Activated naive CD4-positive, alpha-beta T cell treated with Interleukin-2 at 50 U/mL for 16 hours (primary cell): ENCODE results near the gene TLX2.
"Not testable (repeated sequence)": the region's sequence is repeated elsewhere in the genome, so short reads cannot be mapped to it uniquely, and the experiment has no call there.

Experiments used
- DNase-seq: peaks from one replicate; pipeline ENCODE4 v3.0.0-alpha.2; 2020

The TLX2 gene

DNA sequence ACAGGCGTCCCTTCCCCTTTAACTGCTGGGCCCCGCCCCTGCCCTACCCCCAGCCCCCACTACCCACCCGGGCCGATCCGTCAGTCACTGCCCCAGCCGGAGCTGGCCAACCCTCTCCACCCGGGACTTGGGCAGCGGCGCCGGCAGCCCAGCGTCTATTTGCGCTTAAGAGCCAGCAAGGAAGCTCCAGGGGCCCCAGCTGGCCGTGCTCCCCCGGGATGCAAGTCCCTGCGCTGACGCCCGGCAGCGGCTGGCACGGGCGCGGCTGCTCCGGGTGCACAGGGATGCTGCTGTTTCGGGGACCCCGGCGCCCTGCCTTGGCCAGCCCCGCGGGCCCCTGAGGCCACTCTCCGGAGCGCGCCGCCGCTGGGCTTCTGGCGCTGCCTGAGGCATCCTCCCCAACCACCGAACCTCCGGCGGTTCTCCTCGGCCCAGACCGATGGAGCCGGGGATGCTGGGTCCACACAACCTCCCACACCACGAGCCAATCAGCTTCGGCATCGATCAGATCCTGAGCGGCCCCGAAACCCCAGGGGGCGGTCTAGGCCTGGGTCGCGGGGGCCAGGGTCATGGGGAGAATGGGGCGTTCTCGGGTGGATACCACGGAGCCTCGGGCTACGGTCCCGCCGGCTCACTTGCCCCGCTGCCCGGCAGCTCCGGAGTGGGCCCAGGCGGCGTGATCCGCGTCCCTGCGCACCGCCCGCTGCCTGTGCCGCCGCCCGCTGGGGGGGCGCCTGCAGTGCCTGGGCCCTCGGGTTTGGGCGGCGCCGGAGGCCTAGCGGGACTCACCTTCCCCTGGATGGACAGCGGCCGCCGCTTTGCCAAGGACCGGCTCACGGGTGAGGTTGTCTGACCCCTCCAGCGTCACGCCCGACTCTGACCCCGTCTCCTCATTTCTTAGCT is at the start of gene TLX2:
TLX2 (plus strand) TSS at position 83 of the 903 bp plus-strand sequence; CDS start at position 440, 357 bp downstream.
- DNase-seq = no peak

DNA sequence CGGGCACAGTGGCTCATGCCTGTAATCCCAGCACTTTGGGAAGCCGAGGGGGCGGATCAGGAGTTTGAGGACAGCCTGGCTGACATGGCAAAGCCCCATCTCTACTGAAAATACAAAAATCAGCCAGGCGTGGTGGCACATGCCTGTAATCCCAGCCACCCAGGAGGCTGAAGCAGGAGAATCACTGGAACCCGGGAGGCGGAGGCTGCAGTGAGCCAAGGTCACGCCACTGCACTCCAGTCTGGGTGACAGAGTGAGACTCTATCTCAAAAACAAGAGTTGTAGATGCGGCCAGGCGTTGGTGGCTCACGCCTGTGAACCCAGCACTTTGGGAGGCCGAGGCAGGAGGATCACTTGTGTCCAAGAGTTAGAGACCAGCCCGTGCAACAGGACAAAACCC is 43.5 kb upstream of the TLX2 start:
- DNase-seq = not testable (repeated sequence)

DNA sequence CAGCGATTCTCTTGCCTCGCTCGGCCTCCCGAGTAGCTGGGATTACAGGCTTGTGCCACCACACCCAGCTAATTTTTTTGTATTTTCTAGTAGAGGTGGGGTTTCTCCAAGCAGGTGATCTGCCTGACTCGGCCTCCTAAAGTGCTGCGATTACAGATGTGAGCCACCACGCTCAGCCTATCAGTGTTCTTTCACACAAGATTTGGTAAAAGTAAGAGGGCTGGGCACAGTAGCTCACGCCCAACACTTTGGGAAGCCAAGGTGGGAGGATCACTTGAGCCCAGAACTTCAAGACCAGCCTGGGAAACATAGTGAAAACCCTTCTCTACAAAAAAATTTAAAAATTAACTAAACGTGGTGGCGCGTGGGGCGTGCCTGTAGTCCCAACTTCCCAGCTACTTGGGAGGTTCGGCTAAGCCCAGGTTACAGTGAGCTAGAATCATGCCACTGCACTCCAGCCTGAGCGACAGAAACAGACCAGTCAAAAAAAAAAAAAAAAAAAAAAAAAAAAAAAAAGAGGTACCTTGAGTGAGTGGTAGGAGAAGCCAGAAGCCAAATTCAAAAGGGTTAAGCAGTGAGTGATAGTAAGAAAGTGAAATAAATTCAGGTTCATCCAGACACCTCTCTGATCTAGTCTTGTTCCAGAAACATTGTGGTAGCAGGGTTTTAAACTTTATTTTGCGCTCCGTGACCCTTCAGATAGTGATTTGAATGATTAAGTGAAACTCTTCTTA is 42.8 kb upstream of the TLX2 start:
- DNase-seq = no peak

DNA sequence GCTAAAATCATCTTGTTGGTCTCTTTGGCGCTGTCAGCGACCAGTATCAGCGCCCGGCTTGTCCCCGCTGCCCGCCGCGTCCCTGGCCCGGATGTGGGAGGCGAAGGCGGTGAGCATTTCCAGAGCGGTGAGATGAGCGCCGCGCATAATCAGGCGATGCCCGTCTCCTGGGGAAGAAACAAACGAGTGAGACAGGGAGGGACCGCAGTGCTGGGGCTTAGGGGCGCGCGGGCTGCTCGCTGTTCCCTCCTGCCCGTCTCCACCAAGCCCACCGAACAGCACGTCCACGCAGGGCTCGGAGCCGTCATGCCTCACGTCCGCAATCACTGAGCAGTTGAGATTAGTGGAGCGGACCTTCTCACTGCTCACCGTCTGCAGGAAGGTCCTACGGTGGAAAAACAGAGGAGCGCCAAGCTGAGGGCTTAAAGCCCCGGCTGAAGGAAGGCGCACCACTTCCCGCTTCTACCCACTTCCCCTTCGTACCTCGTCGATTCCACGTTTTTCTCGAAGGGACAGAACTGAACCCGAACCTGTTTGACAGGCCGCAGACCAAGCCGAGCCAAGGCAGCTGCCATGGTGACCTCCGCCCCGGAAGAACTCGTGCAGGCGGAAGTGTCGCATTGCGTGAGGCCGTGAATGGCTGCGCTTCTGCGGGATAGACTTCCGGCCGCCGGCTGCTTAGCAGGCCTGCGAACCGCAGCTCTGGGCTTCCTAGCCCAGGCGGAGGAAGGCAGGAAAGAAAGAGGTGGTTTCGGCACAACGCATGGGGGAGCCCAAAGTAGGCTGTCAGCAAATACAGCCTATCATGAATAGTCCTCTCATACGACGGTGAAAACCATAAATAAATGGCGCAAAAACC is 41.9 kb upstream of the TLX2 start, which contains the start of gene MRPL53:
MRPL53 (minus strand) TSS at position 595 of the 859 bp plus-strand sequence; CDS start at position 575, 20 bp downstream.
- peak; percentile 96 for DNase-seq

DNA sequence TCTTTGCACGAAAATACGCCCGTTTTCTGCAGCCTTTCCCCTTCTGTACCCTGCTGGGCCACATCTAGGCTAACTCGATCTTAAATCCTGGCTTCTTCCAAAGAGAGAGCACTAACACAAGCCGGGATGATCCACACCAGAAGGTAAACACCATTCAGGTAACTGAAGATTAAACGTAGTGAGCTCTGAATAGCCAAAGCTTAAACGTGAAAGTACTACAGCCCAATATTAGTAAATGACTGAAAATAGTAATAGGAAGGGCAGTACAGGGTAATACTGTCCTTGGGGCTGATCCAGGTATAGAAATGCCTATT is 41.3 kb upstream of the TLX2 start:
- DNase-seq = no peak

DNA sequence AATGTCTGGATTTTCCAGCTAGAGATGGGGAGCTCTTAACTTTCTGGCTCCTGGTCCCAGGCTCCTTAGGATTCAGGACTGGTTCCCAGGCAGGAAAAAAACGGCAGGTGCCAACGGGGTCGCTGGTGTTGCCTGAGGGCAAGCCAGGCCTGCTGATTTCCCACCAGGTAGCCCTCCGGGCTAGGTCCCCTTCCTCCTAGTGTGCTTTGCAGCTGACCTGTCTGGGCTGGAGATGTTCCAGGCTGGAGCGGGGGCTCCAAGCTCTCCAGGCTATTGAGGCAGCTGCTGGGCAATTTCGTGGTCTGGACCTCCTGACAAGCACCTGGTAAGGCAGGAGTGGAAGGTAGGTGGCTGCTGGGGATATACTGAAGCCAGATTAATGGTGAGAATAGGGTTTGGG is 39.8 kb upstream of the TLX2 start:
- no peak for DNase-seq

DNA sequence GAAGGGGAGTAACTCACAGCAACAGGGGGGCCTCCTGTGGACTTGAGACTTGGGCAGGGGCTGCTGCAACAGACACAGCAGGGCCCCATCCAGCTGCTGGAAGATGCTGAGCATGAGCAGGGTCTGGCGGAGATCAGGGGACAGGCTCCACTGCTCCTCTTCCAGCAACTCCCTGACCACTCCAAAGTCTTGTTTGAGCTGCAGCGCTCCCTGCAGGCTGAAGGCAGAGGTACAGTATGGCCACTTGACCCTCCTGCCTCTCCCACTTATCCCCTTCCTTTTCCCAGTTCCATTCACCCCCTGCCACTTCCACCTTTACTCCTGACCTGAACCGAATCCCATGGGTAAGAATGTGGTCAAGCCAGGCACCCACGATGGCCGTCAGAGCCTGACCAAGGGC is 39.4 kb upstream of the TLX2 start:
- no peak for DNase-seq

DNA sequence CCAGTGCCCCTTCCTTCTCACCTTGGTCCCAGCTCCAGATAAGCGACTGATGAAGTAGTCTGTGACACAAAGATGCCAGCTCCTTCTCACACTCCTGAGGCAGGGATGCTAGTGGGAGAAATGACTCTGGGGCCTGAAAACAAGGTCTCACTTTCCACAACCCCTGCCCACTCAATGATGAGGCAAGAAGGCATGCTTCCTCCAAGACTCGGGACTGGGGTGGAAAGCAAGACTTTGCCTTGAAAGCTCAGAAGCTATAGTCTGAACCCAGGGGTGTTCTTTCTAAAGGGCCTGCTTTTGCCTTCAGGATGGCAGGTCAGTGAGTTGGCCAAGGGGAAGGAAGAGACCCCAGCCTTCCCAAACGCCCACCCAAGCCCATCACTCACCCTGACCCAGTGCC is 32.8 kb upstream of the TLX2 start:
- DNase-seq = no peak

DNA sequence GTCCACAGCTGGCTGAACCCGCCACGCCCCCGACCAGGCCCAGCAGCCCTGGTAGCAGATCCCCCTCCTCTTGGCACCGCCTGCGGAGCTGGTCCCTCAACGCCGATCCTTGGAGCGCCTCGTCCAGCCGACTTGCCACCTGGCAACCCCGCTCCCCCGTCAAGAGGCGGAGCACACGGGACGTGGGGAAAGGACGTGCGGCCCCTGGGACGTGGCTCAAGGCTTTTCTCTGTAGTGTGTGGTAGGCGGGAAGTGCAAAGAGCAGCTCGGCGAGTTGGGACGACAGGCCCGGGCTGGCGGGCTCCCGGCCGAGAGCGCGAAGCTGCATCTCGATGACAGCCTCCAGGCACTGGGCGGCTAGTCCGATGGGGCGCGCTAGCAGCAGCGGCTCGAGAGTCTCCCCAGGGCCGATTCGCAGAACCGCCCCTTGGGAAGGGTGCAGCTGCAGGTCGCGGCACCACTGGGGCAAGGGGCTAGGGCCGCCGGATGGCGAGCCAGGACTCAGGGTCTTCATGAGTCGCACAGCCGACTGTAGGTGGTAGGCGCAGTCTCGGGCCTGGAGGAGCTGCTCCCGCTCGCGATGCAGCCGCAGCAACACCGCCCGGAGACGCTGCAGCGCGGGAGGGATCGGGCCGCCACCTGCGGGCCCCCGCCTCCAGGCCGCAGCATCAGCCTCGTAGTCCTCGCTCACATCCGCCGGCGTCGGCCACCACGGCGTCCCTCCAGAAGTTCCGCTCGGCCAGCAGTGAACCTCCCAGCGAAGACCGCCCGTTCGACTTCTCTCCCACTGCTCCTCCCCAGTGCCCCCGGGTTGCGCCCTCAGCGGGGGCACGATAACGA is 32.1 kb upstream of the TLX2 start:
- peak; percentile 64 for DNase-seq

DNA sequence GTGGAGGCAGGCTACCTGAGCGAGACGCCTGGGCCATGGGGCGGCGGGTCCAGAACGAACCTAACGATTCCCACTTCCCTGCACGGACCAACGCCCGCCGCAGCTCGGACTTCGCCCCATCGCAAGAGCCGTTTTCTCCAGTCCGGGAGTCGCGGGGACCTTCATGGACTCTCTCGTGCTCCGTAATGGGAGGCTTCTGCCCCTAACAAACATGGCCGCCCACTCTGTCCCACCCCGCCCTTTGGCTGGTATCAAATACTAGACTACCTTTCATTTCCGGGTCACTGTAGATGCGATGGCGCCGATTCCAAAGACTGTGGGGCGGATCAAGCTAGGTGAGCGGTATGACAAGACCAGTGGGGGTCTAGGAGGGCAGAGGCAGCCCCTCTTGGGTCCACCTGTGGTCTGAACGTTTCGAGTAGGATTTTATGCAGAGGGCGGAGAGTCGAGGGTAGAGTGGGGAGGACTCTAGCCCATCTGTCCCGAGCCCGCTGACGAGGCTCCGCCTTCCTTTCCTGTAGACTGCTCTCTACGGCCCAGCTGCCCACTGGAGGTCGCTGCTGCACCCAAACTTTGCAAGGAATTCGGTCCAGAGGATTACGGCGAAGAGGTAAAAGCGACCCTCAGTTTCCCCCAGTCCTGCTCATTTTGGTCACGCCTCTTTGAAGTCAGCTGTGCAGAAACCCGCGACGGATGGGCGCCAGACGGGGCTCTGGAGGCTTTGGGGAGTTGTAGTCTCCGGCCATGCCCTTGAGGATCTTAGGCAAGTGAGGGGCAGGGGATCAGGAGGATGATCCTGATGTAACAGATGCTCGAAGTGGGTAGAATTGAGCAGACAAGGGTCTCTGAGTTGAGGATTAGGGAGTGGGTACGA is 31.2 kb upstream of the TLX2 start, which contains the start of the genes CCDC142 and TTC31:
CCDC142 (minus strand) TSS at position 198 of the 874 bp plus-strand sequence; CDS start at position 37, 161 bp downstream.
TTC31 (plus strand) TSS at position 281 of the 874 bp plus-strand sequence; CDS start at position 296, 15 bp downstream.
- DNase-seq = peak; percentile 94

DNA sequence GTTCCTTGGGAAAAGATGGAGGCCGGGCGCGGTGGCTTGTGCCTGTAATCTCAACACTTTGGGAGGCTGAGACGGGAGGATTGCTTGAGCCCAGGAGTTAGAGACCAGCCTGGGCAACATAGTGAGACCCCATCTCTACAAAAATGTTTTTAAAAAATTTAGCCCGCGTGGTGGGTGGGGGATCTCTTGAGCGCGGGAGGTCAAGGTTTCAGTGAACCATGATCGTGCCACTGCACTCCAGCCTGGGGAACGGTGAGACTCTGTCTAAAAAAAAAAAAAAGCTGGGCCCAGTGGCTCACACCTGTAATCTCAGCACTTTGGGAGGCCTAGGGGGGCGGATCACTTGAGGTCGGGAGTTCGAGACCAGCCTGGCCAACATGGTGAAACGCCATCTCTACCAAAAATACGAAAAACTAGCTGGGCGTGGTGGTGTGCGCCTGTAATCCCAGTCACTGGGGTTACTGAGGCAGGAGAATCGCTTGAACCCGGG is 30.5 kb upstream of the TLX2 start:
- DNase-seq = not testable (repeated sequence)

DNA sequence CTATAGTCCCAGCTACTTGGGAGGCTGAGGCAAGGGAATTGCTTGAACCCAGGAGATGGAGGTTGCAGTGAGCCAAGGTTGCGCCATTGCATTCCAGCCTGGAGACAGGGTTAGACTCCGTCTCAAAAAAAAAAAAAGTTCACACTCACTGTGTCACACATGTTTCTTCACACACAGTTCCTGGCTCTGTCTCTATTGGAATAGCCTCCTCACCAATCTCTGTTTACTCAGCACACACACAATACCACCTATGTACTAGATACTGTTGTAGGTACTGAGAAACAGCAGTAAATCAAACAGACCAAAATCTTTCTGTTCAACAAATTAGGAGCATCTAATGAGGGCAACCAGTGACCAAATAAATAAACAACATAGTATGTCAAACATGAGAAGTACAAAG is 28.1 kb upstream of the TLX2 start:
- no peak for DNase-seq

DNA sequence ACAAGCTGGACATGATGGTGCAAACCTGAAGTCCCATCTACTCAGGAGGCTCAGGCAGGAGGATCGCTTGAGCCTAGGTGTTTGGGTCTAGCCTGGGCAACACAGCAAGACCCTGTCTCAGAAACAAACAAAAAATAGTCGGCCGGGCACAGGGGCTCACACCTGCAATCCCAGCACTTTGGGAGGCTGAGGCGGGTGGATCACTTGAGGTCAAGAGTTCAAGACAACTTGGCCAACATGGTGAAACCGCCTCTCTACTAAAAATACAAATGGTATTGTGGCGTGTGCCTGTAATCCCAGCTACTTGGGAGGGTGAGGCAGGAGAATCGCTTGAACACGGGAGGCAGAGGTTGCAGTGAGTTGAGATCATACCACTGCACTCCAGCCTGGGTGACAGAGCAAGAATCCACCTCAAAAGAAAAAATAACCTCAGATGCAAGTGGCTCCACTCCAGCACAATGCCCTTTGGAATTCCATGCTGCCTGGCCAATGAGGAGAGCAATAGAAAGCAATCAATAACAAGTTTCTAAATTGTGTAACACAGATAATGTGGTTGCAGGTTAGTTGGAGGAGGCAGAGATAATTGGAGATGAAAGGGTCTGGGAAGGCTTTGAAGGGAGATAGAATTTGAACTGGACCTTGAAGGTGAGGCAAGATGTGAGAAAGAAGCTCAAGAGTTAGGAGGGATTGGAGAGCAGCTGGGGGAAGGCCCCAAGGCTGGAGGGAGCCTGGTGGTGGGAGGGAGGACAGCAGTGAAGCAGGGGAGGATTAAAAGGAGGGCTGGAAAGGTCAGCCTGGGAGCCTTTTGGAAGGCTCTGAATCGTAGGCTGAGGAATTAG is 25.4 kb upstream of the TLX2 start:
- DNase-seq = no peak

DNA sequence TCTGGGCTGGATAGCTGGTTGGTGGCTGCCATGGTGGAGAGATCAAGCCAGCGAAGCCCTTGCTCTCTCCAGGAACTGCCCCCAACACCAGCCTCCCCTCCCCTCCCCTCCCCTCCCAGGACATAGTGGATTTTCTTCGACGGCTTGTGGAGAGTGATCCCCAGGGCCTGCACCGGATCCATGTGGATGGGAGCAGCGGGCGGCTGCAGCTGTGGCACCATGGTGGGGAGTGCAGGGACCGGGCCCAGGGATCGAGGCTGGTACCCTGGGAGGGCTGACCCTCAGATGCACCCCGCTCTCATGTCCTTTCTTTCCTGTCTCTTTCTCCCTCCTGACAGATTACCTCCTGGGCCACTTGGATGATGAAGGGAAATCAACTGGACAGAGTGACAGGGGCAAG is 24.3 kb upstream of the TLX2 start:
- DNase-seq = no peak

DNA sequence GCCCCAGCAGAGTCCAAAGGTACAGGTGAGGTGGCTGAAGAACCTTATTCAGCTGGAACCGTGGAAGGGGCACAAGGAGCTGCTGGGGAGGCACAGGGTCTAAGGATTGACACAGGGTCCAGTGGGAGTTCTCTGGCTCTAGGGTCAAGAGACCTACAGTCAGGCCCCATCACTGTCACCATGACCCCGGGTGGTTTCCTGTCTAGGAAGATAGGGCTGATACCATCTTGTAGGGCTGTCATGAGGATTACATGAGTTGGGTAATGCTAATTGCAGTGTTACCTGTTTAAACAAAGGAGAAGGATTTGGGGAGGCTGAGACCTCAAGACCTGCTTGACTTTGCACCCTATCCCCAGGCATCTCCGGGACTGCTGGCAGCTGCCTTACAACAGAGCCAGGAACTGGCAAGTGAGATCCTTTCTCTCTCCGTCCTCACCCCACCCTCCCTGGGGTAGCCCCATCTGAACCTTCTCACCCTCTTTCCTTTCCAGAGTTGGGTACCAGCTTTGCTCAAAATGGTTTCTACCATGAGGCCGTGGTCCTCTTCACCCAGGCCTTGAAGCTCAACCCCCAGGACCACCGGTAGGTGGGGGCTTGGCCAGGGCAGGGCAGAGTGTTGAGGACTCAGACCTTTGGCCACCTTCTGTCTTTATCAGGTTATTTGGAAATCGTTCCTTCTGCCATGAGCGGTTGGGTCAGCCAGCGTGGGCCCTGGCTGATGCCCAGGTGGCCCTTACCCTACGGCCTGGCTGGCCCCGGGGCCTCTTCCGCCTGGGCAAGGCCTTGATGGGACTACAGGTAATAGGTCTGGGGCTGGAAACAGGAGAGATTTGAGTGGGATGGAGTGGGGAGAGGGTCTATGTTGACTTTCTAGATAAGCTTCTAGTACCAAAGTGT is 22.4 kb upstream of the TLX2 start:
- DNase-seq = no peak

DNA sequence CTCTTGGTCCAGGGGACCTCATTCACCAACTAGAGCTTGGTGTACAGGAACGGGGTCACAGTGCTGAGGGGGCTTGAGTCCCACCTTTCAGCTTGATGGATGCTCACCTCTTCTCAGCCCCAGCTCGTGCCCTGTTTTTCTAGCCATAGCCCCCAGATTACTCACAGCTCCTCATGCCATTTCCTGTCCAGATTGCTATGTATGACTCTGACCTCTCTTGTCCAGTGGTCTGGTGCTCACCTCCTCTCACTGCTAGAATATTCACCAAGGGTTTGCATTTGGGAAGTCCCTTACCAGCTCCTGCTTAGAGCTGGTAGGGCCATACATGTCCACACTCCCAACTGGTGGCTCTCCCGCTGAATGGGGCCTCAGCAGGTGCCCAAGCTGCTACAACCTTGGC is 20.7 kb upstream of the TLX2 start:
- DNase-seq = no peak

DNA sequence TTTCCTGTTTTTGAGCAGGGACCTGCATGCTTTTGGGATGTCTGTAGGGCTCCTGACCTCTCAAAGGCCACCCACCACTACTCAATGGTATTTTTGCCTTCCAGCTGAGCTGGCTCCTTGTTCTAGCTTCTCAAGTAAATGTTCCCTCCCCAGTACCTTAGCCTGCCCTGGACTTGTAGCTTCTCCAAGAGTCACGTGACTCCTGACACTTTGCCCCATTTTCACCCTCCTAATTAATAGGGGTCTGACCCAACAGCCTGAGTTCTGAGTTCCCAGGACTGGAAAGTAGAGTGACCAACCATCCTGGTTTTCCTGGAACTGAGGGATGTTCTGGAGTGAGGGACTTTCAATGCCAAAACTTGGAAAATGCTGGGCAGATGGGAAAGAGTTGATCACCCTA is 18.8 kb upstream of the TLX2 start:
- no peak for DNase-seq

DNA sequence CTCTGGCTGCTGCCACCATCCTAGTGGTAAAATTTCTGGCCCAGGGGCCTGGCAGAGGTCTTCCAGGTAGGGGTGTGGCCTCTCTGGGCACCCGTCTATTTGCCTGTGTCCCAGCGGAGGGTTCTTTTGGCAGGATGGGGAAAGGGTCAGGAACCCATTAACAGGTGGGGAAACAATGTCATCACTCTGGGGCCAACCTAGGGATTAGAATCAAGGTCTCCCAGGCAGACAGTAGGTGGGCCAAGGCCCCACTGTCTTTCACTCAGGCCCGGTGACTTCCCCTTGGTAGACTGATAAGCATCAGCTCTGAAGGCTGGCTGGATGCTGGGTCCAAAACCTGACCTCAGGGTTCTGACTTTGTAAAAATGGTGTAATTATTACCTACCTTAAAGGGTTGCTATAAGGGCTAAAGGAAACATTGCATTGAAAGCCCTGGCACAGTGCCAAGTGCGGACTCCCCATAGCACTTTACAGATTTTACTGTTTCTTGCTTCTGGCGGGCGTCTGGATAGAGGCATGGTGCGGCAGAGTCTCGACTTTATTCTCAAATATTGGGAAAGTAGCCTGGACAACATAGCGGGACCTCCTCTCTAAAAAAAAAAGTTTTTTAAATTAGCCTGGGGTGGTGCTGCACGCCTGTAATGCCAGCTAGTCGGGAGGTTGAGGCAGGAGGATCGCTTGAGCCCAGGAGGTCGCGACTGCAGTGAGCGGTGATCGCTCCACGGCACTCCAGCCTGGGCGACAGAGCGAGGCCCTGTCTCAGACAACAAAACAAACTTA is 17.1 kb upstream of the TLX2 start:
- no peak for DNase-seq
